SK-N-SH treated with all-trans-retinoic acid at 6 μM for 48 hours (cell line): ENCODE measurements around the gene ANKRD44.

Source experiments
- ATAC-seq: fragments of 200-7000 bp; cut with Tn5 transposase; 3 replicates; pipeline ENCODE4 v1.9.1; 2020; ENCODE audit warnings: mild to moderate bottlenecking, moderate library complexity
- BACH2 ChIP-seq: fragments of 250-450 bp; sonication (Bioruptor Pico); IDR thresholded peaks from 2 replicates; pipeline ENCODE4 v1.9.0; 2021; ENCODE audit warnings: mild to moderate bottlenecking, borderline replicate concordance
- CREB5 ChIP-seq: fragments of 250-450 bp; sonication (Bioruptor Pico); IDR thresholded peaks from 2 replicates; pipeline ENCODE4 v1.5.1; 2020; ENCODE audit warnings: low read depth, mild to moderate bottlenecking, moderate library complexity
- ESRRG ChIP-seq: fragments of 250-450 bp; sonication (Bioruptor Pico); IDR thresholded peaks from 2 replicates; pipeline ENCODE4 v1.6.1; 2021; ENCODE audit warnings: mild to moderate bottlenecking
- GLIS3 ChIP-seq: fragments of 250-450 bp; sonication (Bioruptor Pico); IDR thresholded peaks from 2 replicates; pipeline ENCODE4 v1.5.0; 2020; ENCODE audit warnings: mild to moderate bottlenecking, moderate library complexity
- OSR1 ChIP-seq: fragments of 250-450 bp; sonication (Bioruptor Pico); IDR thresholded peaks from 2 replicates; pipeline ENCODE4 v1.8.0; 2022; ENCODE audit warnings: moderate library complexity, mild to moderate bottlenecking, inconsistent platforms
- POU6F1 ChIP-seq: fragments of 250-450 bp; sonication (Bioruptor Pico); IDR thresholded peaks from 2 replicates; pipeline ENCODE4 v1.8.0; 2021; ENCODE audit warnings: low read depth, mild to moderate bottlenecking, moderate library complexity, borderline replicate concordance
- SNAI2 ChIP-seq: fragments of 250-450 bp; sonication (Bioruptor Pico); IDR thresholded peaks from 2 replicates; pipeline ENCODE4 v1.5.0; 2020; ENCODE audit warnings: mild to moderate bottlenecking, moderate library complexity
- ZC3H10 ChIP-seq: fragments of 250-450 bp; sonication (Bioruptor Pico); IDR thresholded peaks from 2 replicates; pipeline ENCODE4 v1.5.1; 2021; ENCODE audit warnings: mild to moderate bottlenecking, moderate library complexity
- ZFP3 ChIP-seq: fragments of 250-450 bp; sonication (Bioruptor Pico); IDR thresholded peaks from 2 replicates; pipeline ENCODE4 v1.5.0; 2020; ENCODE audit warnings: mild to moderate bottlenecking, moderate library complexity
- ZFP30 ChIP-seq: fragments of 450-650 bp; formaldehyde crosslinking; IDR thresholded peaks from 2 replicates; pipeline ENCODE4 v1.5.0; 2022; ENCODE audit warnings: mild to moderate bottlenecking, moderate library complexity
- ZNF565 ChIP-seq: fragments of 450-650 bp; formaldehyde crosslinking; conservative IDR thresholded peaks from 2 replicates; pipeline ENCODE4 v1.5.0; 2020; ENCODE audit warnings: low read depth, mild to moderate bottlenecking, moderate library complexity
- ZNF70 ChIP-seq: fragments of 450-650 bp; formaldehyde crosslinking; IDR thresholded peaks from 2 replicates; pipeline ENCODE4 v1.5.0; 2020; ENCODE audit warnings: mild to moderate bottlenecking, moderate library complexity
- ZNF8 ChIP-seq: fragments of 450-650 bp; formaldehyde crosslinking; IDR thresholded peaks from 2 replicates; pipeline ENCODE4 v1.5.0; 2020; ENCODE audit warnings: mild to moderate bottlenecking, moderate library complexity
- TF ChIP-seq, protein P1 (sequence below): fragments of 250-450 bp; sonication (Bioruptor Pico); IDR thresholded peaks from 2 replicates; pipeline ENCODE4 v1.5.0; 2020; ENCODE audit warnings: mild to moderate bottlenecking, moderate library complexity

ANKRD44 gene

DNA sequence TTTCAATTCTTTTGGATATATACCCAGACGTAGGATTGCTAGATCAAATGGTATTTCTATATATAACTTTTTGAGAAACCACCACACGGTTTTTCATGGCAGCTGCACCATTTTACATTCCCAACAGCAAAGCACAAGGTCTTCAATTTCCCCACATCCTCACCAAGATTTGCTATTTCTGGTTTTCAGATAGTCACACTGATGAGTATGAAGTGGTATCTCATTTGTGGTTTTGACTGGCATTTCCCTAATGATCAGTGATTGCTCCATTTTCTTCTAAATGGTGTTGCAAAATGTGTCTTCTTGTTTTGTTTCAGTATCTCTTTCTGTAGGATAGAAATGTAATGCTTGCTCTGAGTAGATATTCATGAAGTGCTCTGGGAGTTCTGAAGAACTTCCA is 52.0 kb downstream of the ANKRD44 start:
- ATAC-seq, result no peak
- TF ChIP-seq, protein P1, sequence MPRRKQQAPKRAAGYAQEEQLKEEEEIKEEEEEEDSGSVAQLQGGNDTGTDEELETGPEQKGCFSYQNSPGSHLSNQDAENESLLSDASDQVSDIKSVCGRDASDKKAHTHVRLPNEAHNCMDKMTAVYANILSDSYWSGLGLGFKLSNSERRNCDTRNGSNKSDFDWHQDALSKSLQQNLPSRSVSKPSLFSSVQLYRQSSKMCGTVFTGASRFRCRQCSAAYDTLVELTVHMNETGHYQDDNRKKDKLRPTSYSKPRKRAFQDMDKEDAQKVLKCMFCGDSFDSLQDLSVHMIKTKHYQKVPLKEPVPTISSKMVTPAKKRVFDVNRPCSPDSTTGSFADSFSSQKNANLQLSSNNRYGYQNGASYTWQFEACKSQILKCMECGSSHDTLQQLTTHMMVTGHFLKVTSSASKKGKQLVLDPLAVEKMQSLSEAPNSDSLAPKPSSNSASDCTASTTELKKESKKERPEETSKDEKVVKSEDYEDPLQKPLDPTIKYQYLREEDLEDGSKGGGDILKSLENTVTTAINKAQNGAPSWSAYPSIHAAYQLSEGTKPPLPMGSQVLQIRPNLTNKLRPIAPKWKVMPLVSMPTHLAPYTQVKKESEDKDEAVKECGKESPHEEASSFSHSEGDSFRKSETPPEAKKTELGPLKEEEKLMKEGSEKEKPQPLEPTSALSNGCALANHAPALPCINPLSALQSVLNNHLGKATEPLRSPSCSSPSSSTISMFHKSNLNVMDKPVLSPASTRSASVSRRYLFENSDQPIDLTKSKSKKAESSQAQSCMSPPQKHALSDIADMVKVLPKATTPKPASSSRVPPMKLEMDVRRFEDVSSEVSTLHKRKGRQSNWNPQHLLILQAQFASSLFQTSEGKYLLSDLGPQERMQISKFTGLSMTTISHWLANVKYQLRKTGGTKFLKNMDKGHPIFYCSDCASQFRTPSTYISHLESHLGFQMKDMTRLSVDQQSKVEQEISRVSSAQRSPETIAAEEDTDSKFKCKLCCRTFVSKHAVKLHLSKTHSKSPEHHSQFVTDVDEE, result no peak
- TF ChIP-seq BACH2 (CRISPR knock-in tag) (no peak), CREB5 (no peak), ZFP3 (CRISPR knock-in tag) (no peak), GLIS3 (CRISPR knock-in tag) (no peak)

GRCh38 chr2:197256547-197257170 is 53.9 kb downstream of the ANKRD44 start:
- TF ChIP-seq ZFP3 (CRISPR knock-in tag), result no peak
- TF ChIP-seq ZC3H10 (CRISPR knock-in tag), result no peak
- TF ChIP-seq GLIS3 (CRISPR knock-in tag), result no peak
- TF ChIP-seq CREB5, result no peak
- TF ChIP-seq ZFP30, result no peak
- TF ChIP-seq OSR1 (CRISPR knock-in tag), result no peak
- TF ChIP-seq, protein P1, result no peak
- TF ChIP-seq ZNF70 (CRISPR knock-in tag), result no peak
- TF ChIP-seq SNAI2 (CRISPR knock-in tag), result no peak
- TF ChIP-seq ZNF565, result no peak
- TF ChIP-seq ESRRG (CRISPR knock-in tag), result no peak
- no peak for TF ChIP-seq ZNF8 (CRISPR knock-in tag)
- ATAC-seq, result no peak

DNA sequence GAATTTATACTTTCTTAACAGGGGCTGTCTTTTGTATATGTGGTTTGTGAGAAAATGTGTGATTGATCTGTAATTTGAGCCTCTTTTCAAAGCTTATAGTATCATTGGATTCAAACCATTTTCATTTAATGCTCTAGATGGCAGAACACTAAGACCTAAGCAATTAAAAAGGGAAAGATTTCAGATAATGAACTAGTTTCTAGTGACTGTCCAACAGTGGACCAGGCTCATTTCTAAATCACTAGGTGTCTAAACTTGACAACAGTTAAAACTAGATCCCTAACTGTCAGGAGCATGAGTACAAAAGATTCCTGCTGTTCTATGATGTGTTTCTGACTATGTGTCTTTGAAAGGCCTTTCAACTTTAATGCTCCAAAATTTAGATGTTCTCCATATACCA is 54.6 kb downstream of the ANKRD44 start:
- no peak for TF ChIP-seq CREB5
- no peak for TF ChIP-seq POU6F1 (CRISPR knock-in tag)
- peak; percentile 41 for ATAC-seq

DNA sequence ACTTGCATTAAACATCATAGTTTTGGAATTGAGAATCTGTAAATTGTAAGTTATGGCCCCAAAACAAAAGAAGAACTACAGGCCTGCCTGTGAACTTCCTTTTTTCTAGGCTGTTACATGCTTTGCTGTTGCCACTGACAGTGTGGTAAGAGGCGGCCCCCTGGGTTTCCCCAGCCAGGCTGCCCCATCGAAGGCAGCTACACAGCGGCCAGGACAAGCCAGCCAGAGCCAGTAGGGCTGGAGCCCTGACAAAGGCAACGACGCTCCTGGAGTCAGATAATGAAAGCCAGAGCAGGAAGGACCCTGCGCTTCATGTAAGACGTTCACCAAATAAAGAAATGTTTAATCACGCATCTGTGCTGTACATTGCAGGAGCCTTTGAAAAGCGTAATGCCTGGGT is 55.0 kb downstream of the ANKRD44 start:
- peak; percentile 96 for ATAC-seq
- TF ChIP-seq ZFP3 (CRISPR knock-in tag), result no peak
- TF ChIP-seq, protein P1, result 0 out of 2 replicates have a peak, but pooled peaks have one; percentile 45
